MV-4-11 (cell line): ENCODE results near the gene TTC4.

Source experiments
- DNase-seq: peaks from one replicate; lab custom pipeline; 2025; lab: John Stamatoyannopoulos, UW

Gene TTC4

DNA sequence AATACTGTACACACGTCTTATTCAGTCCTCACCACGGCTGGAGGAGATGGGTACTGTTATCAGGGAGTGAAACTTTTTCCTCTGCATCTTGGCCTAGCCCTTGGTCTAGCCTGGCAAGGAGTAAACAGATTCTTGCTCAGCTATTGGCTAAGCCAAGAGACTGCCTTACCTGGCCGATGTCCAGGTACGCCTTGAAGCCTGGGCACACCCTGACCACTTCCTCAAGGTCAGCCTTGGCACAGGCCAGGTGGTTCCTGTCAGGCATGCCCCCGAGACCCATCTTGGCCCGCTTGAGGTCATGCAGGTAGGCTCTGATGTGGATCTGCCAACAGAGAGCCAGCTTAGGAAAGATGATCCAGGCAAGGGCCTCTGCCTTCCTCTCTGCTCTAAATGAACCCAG, 66.5 kb downstream of the TTC4 start:
- DNase-seq, result no peak

DNA sequence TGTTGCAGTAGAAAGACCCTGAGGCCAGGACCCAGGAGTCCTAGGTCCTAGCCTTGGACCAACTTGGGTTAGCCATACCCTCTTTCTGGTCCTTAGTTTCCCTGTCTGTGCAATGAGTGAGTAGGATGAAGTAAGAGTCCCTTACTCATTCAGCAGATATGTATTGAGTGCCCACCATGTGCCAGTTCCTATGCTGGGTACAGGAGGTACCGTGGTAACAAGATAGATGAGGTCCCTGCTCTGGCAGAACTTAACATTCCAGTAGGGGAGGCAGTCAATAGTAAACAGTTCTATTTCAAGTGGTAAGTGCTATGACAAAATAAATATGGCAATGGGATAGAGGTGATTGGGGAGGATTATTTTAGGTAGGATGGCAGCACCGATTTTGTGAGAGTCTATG, 66.9 kb downstream of the TTC4 start:
- DNase-seq, result no peak

DNA sequence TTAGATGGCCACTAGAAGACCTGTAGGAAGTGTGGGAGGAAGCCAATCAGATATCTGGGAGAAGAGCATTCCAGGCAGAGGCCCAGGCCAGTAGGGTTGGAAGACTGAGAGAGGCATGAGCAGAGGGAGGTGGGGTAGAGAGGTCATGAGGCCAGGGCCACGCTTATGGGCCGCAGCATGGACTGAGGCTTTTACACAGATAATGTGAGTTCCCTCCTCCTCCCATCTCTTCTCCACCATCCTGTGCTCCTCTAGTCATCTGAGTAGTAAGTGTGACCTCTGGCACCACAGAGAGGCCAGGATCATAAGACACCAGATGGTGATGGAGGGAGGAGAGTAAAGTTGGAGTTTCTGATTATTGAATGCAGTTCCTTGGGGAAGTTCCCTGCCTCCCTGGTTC, 68.4 kb downstream of the TTC4 start:
- no peak for DNase-seq

DNA sequence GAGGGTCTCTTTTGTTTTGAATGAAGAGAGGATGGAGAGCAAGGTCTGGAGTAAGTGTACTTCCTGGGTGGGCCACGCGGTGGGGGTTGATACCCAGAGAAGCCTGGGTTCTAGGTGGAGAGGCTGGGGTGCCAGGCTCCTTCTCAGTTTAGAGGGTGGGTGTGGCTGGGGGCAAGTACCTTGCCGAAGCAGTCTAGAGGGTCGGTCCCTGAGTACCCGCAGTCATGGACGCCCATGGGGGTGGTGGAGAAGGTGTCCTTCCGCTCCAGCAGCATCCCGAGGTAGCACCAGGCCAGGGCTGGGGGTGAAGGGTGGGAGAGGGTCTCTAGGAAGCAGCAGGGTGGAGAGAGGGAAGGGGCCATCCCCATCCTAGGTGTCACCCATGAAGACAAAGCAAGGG, 71.1 kb downstream of the TTC4 start:
- no peak for DNase-seq

DNA sequence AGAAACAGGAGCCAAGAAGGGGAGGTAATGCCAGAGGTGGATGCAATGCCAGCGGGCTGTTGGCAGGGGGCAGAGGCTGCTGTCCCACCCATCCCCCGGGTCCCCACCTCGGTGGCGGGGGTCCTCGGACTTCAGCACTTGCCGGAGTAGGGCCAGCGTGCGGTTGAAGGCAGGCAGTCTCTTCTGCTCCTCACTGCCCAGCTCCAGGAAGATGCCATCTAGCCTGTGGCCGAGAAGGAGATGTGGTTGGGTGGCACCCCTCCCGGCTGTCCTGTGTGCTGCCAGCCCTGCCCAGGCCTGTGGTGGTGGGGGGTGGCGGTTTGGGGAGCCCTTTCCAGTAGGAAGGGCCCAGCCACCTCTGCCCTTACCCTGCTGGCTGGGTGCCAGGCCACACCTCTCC, 71.9 kb downstream of the TTC4 start:
- DNase-seq, result no peak

DNA sequence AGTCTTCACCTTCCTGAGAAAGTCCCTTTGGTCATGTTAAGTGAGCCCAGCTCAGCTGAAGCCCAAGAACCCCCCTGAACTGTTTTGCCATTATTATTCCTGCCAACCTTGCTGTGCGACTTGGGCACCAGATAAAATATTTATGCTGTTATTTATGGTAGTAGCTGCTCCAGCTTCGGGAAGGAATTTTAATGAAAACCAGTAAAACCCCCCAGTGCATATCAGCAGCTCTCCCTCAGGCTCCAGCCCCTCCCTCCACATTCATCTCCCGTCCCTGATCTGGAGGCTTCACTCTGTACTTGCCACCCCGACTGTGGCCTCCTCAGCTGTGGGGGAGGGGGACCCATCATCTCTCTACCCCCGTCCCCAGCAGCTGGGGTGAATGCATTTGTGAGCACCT, 72.8 kb downstream of the TTC4 start:
- no peak for DNase-seq

DNA sequence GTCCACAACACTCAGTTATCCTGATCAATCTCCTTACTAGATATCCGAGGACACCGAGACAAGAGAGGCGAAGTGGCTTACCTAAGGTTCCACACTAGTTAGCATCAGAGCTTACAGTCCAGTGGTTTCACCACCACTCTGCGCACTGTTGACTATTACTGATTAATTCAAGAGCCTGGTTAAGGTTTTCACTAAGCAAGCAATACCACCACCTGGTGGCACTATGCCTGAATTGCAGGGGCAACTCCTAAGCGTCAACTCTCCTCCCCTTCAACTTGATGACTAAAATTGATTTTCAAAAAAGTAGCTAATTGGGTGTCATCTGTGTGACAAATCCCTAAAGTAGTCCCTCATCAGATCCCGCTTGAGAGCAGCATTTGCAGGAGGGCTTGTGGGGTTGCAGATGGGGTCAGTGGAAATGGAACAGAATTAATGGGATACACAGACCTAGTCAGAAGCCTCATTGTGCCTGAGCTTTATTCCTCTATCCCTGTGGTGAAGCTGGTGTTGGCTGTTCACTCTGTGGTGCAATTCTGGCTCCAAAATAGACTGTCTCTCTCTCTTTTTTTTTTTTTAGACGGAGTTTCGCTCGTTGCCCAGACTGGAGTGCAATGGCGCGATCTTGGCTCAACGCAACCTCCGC, 76.3 kb downstream of the TTC4 start:
- peak; percentile 64 for DNase-seq
